Measurements from ENCODE around the gene DNAH7. TPM values are rescaled to one million over a fixed set of nuclear protein-coding genes. Genes with fewer than 3 reads are reported as not detected.

The DNAH7 gene
- total and polyA plus RNA-seq, 10 of the 15 experiments (the other 5 are each of a cell fraction or from before 2014, with no cell fraction given), result 0.05 to 0.61 (median 0.16) TPM

GRCh38 chr2:195995499-195995898 is 73.1 kb downstream of the DNAH7 start (continued):
- TF ChIP-seq, protein P1, sequence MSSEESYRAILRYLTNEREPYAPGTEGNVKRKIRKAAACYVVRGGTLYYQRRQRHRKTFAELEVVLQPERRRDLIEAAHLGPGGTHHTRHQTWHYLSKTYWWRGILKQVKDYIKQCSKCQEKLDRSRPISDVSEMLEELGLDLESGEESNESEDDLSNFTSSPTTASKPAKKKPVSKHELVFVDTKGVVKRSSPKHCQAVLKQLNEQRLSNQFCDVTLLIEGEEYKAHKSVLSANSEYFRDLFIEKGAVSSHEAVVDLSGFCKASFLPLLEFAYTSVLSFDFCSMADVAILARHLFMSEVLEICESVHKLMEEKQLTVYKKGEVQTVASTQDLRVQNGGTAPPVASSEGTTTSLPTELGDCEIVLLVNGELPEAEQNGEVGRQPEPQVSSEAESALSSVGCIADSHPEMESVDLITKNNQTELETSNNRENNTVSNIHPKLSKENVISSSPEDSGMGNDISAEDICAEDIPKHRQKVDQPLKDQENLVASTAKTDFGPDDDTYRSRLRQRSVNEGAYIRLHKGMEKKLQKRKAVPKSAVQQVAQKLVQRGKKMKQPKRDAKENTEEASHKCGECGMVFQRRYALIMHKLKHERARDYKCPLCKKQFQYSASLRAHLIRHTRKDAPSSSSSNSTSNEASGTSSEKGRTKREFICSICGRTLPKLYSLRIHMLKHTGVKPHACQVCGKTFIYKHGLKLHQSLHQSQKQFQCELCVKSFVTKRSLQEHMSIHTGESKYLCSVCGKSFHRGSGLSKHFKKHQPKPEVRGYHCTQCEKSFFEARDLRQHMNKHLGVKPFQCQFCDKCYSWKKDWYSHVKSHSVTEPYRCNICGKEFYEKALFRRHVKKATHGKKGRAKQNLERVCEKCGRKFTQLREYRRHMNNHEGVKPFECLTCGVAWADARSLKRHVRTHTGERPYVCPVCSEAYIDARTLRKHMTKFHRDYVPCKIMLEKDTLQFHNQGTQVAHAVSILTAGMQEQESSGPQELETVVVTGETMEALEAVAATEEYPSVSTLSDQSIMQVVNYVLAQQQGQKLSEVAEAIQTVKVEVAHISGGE (CRISPR knock-in tag; IDR thresholded peaks at IDR 0.05), result no peak
- TF ChIP-seq, protein P2, sequence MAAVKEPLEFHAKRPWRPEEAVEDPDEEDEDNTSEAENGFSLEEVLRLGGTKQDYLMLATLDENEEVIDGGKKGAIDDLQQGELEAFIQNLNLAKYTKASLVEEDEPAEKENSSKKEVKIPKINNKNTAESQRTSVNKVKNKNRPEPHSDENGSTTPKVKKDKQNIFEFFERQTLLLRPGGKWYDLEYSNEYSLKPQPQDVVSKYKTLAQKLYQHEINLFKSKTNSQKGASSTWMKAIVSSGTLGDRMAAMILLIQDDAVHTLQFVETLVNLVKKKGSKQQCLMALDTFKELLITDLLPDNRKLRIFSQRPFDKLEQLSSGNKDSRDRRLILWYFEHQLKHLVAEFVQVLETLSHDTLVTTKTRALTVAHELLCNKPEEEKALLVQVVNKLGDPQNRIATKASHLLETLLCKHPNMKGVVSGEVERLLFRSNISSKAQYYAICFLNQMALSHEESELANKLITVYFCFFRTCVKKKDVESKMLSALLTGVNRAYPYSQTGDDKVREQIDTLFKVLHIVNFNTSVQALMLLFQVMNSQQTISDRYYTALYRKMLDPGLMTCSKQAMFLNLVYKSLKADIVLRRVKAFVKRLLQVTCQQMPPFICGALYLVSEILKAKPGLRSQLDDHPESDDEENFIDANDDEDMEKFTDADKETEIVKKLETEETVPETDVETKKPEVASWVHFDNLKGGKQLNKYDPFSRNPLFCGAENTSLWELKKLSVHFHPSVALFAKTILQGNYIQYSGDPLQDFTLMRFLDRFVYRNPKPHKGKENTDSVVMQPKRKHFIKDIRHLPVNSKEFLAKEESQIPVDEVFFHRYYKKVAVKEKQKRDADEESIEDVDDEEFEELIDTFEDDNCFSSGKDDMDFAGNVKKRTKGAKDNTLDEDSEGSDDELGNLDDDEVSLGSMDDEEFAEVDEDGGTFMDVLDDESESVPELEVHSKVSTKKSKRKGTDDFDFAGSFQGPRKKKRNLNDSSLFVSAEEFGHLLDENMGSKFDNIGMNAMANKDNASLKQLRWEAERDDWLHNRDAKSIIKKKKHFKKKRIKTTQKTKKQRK (IDR thresholded peaks at IDR 0.05; ENCODE audit: low read depth, low read length), result no peak
- TF ChIP-seq, protein P3, sequence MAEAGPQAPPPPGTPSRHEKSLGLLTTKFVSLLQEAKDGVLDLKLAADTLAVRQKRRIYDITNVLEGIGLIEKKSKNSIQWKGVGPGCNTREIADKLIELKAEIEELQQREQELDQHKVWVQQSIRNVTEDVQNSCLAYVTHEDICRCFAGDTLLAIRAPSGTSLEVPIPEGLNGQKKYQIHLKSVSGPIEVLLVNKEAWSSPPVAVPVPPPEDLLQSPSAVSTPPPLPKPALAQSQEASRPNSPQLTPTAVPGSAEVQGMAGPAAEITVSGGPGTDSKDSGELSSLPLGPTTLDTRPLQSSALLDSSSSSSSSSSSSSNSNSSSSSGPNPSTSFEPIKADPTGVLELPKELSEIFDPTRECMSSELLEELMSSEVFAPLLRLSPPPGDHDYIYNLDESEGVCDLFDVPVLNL (IDR thresholded peaks at IDR 0.05; ENCODE audit: low read depth, low read length), result no peak
- no peak for TF ChIP-seq JUND (IDR thresholded peaks at IDR 0.05; ENCODE audit: low read depth, low read length)
- TF ChIP-seq KAT2A (conservative IDR thresholded peaks at IDR 0.05; ENCODE audit: control insufficient read depth, low read depth, low read length), result no peak
- no peak for TF ChIP-seq POLR2AphosphoS5 (IDR thresholded peaks at IDR 0.05; ENCODE audit: low read length)
